Measurements from ENCODE around the gene MRTFB. TPM values are rescaled to one million over a fixed set of nuclear protein-coding genes. Genes with fewer than 3 reads are reported as not detected.

Gene MRTFB
- total RNA-seq, 1 experiment from 2014 or later = 71.5 TPM

- H3K27me3 ChIP-seq (ENCODE audit: insufficient read depth, low read depth) = no peaks in the 10 kb centered on the region
- CTCF ChIA-PET = no interaction called here
- TF ChIP-seq, protein P1, sequence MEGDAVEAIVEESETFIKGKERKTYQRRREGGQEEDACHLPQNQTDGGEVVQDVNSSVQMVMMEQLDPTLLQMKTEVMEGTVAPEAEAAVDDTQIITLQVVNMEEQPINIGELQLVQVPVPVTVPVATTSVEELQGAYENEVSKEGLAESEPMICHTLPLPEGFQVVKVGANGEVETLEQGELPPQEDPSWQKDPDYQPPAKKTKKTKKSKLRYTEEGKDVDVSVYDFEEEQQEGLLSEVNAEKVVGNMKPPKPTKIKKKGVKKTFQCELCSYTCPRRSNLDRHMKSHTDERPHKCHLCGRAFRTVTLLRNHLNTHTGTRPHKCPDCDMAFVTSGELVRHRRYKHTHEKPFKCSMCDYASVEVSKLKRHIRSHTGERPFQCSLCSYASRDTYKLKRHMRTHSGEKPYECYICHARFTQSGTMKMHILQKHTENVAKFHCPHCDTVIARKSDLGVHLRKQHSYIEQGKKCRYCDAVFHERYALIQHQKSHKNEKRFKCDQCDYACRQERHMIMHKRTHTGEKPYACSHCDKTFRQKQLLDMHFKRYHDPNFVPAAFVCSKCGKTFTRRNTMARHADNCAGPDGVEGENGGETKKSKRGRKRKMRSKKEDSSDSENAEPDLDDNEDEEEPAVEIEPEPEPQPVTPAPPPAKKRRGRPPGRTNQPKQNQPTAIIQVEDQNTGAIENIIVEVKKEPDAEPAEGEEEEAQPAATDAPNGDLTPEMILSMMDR (conservative IDR thresholded peaks at IDR 0.05) = no peak
- TF ChIP-seq EZH2 (IDR thresholded peaks at IDR 0.05; ENCODE audit: low read depth) = no peak
- H4K20me1 ChIP-seq (ENCODE audit: insufficient read depth) = no peaks in the 10 kb centered on the region
- H3K27ac ChIP-seq = no peak overlapping the region
- no peak for DNase-seq
- 0 out of 2 replicates have a peak, but pooled peaks cover 7% of the 10 kb centered on the region for H3K36me3 ChIP-seq (ENCODE audit: low read depth)
- BruUV-seq (replicated peaks) = no TSS peak
- H3K4me2 ChIP-seq = no peak overlapping the region
- no peaks in the 10 kb centered on the region for H3K9me2 ChIP-seq (ENCODE audit: insufficient read depth)
- H3F3A ChIP-seq (ENCODE audit: insufficient read depth, low read depth) = no peaks in the 10 kb centered on the region
- intact Hi-C loops (cut with micrococcal nuclease; ENCODE audit: unreplicated experiment) = no loop called here
- no peaks in the 10 kb centered on the region for H3K4me1 ChIP-seq (replicated peaks; ENCODE audit: insufficient read depth)
- no peaks in the 10 kb centered on the region for H3K79me2 ChIP-seq (ENCODE audit: low read depth)
- H3K4me3 ChIP-seq = no peak overlapping the region
- POLR2A ChIA-PET (ENCODE audit: unreplicated experiment) = no interaction called here
- H2AFZ ChIP-seq = no peak overlapping the region
- 0 out of 2 replicates have a peak, but pooled peaks cover 5% of the 10 kb centered on the region for H3K9me3 ChIP-seq (ENCODE audit: insufficient read depth, low read depth)
Measured at GRCh38 chr16:14223632-14224031, 152.5 kb downstream of the MRTFB start.

DNA sequence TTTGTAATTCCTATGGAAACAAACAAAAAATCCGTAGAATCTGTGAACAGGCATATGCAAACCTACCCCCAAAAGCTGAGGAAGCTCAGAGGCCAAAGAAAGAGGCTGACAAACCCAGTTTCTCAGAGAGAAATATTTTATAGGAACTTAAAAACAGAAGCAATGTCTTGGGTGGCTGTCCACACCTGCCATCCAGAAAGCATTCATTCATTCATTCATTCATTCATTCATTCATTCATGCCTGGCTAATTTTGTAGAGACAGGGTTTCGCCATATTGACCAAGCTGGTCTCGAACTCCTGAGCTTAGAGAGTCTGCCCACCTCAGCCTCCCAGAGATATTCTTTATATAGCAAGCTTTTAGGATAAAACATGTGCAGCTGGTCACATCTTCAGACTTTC is 154.3 kb downstream of the MRTFB start:
- H3K27me3 ChIP-seq (ENCODE audit: insufficient read depth, low read depth) = no peaks in the 10 kb centered on the region
- H3K4me3 ChIP-seq = no peak overlapping the region
- H3K36me3 ChIP-seq (ENCODE audit: low read depth) = 0 out of 2 replicates have a peak, but pooled peaks cover 7% of the 10 kb centered on the region
- H3K27ac ChIP-seq = no peak overlapping the region
- TF ChIP-seq, protein P1 (conservative IDR thresholded peaks at IDR 0.05) = no peak
- no peak for TF ChIP-seq EZH2 (IDR thresholded peaks at IDR 0.05; ENCODE audit: low read depth)
- no peaks in the 10 kb centered on the region for H3K9me2 ChIP-seq (ENCODE audit: insufficient read depth)
- no peak overlapping the region for H2AFZ ChIP-seq
- H3K4me2 ChIP-seq = no peak overlapping the region
- no peaks in the 10 kb centered on the region for H4K20me1 ChIP-seq (ENCODE audit: insufficient read depth)
- ChIA-PET POLR2A (ENCODE audit: unreplicated experiment) (no interaction called here), CTCF (no interaction called here)
- no peaks in the 10 kb centered on the region for H3F3A ChIP-seq (ENCODE audit: insufficient read depth, low read depth)
- intact Hi-C loops (cut with micrococcal nuclease; ENCODE audit: unreplicated experiment) = no loop called here
- no peak for DNase-seq
- H3K79me2 ChIP-seq (ENCODE audit: low read depth) = no peaks in the 10 kb centered on the region
- BruUV-seq (replicated peaks) = no TSS peak
- 0 out of 2 replicates have a peak, but pooled peaks cover 5% of the 10 kb centered on the region for H3K9me3 ChIP-seq (ENCODE audit: insufficient read depth, low read depth)
- no peaks in the 10 kb centered on the region for H3K4me1 ChIP-seq (replicated peaks; ENCODE audit: insufficient read depth)

DNA sequence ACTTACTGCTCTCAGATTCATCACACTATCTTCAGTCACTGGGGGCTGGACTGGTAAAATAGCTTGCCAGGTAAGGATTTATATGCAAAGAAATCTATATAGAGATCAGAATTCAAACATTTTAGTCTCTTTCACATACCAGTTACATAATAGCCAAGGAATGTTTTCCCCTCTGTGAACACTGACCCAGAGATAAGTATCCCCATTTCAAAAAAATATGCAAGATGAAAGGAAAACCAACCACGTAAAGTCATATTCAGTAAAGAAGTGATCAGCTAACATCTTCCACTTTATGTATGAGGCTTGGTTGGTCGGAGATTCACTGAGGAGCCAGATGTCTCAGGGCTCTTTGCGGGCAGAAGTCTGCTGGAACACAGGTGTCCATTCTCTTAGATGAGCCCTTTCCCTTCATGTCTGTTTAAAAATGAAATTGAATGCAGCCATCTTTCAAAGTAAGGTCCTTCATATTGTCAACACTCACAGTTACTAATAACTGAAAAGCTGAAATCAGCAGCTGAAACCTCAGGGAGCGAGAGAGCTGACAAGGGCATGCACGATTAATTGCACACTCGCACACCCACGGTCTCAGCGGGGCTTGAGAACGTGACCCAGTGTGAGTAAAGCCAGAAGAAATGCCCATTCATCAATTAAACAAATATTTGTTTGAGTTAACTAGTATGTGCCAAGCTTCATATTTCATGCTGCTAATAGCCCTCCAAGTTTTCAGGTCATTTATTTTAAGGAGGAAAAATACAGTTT is 161.2 kb downstream of the MRTFB start:
- Histone ChIP-seq H3K27ac (no peak overlapping the region), H3F3A (ENCODE audit: insufficient read depth, low read depth) (no peaks in the 10 kb centered on the region), H4K20me1 (ENCODE audit: insufficient read depth) (no peaks in the 10 kb centered on the region; the same call in 1 of the 2 replicates), H3K4me2 (no peak overlapping the region), H3K9me2 (ENCODE audit: insufficient read depth) (no peaks in the 10 kb centered on the region), H3K36me3 (ENCODE audit: low read depth) (peaks cover 13% of the 10 kb centered on the region; the same call in 1 of the 2 replicates), H3K9me3 (ENCODE audit: insufficient read depth, low read depth) (no peaks in the 10 kb centered on the region), H3K4me1 (replicated peaks; ENCODE audit: insufficient read depth) (no peaks in the 10 kb centered on the region), H3K27me3 (ENCODE audit: insufficient read depth, low read depth) (no peaks in the 10 kb centered on the region), H3K4me3 (no peak overlapping the region), H2AFZ (no peak overlapping the region), H3K79me2 (ENCODE audit: low read depth) (no peaks in the 10 kb centered on the region)
- no peak for TF ChIP-seq EZH2 (IDR thresholded peaks at IDR 0.05; ENCODE audit: low read depth)
- TF ChIP-seq, protein P1 (conservative IDR thresholded peaks at IDR 0.05) = no peak
- intact Hi-C loops (cut with micrococcal nuclease; ENCODE audit: unreplicated experiment) = no loop called here
- BruUV-seq (replicated peaks) = no TSS peak
- CTCF ChIA-PET = no interaction called here
- no peak for DNase-seq
- POLR2A ChIA-PET (ENCODE audit: unreplicated experiment) = no interaction called here

All from PC-9 (cell line).